Activated T-helper 1 cell treated with anti-CD3 and anti-CD28 coated beads, Interleukin-12 subunit alpha, Interleukin-12 subunit beta, Interleukin-2, Interleukin-4 antibody, amounts not matched to agents 30 ng/mL and 10 ng/mL and 1 ng/mL, durations not matched to agents 14 hours and 24 hours and 36 hours (primary cell): ENCODE results near the gene STON1. TPM values are rescaled to one million over a fixed set of nuclear protein-coding genes. Genes with fewer than 3 reads are reported as not detected.
"Not testable (repeated sequence)": the region's sequence is repeated elsewhere in the genome, so short reads cannot be mapped to it uniquely, and the experiment has no call there.

Source experiments
- DNase-seq: peaks from one replicate; pipeline ENCODE4 v3.0.0; 2021; ENCODE audit warnings: low spot score
- H3K27ac Mint-ChIP-seq: one replicate; pipeline ENCODE4 v1.8.0; 2021; ENCODE audit warnings: mild to moderate bottlenecking, mixed read lengths
- H3K27me3 Mint-ChIP-seq: one replicate; pipeline ENCODE4 v1.8.0; 2022; ENCODE audit warnings: mild to moderate bottlenecking, moderate library complexity, mixed read lengths; ENCODE audit not compliant: insufficient read depth
- H3K36me3 Mint-ChIP-seq: one replicate; pipeline ENCODE4 v1.8.0; 2021; ENCODE audit warnings: low read depth, mixed read lengths
- H3K4me1 Mint-ChIP-seq: one replicate; pipeline ENCODE4 v1.8.0; 2021; ENCODE audit warnings: low read depth, mixed read lengths
- H3K4me3 Mint-ChIP-seq: one replicate; pipeline ENCODE4 v1.8.0; 2021; ENCODE audit warnings: mild to moderate bottlenecking, moderate library complexity, mixed read lengths
- H3K9me3 Mint-ChIP-seq: one replicate; pipeline ENCODE4 v1.8.0; 2021; ENCODE audit warnings: mixed read lengths
- intact Hi-C: fragments of 100-400 bp; cut with micrococcal nuclease; formaldehyde crosslinking; loops from one replicate; pipeline ENCODE4 v1.15.1; 2024
- total RNA-seq: library from RNA; stranded (reverse); gene quantifications from 2 replicates; pipeline ENCODE4 v1.2.3, GENCODE V29; 2022

Gene STON1
- total RNA-seq, 1 donor from 2014 or later: 1.2 TPM

DNA sequence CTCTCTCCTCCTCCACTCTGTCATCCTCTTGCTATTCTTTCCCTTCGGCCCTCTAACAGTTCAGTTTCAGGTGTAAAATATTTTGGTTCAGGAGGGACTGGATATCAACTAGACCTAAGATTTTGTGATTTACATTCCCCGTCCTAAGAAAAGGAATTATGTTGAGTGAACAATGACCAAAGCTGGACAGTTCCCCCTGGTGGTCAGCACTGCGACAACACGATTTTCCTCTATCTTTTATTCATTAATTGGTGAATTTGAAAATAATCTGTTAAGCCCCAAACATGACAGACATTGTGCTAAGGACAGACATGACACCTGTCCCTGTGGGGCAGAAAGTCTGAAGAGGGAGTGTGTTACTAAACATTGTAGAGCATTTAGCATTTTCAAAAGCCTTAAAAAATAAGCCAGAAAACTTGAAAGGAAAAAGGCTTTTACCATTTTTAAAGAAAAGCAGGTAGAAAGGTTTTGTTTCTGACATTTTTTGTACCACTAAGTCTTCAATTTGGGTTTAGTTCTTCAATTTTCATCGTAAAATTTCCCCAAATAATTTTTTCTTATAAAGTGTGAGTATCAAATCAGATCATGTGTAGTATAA lies 59.3 kb downstream of the STON1 start:
- peaks cover 5% of the 10 kb centered on the region for H3K27me3 Mint-ChIP-seq
- H3K9me3 Mint-ChIP-seq: no peaks in the 10 kb centered on the region
- H3K4me1 Mint-ChIP-seq: peaks cover 15% of the 10 kb centered on the region
- intact Hi-C loops: no loop called here
- no peak overlapping the region for H3K27ac Mint-ChIP-seq
- no peak overlapping the region for H3K4me3 Mint-ChIP-seq
- H3K36me3 Mint-ChIP-seq: no peaks in the 10 kb centered on the region
- DNase-seq: no peak

DNA sequence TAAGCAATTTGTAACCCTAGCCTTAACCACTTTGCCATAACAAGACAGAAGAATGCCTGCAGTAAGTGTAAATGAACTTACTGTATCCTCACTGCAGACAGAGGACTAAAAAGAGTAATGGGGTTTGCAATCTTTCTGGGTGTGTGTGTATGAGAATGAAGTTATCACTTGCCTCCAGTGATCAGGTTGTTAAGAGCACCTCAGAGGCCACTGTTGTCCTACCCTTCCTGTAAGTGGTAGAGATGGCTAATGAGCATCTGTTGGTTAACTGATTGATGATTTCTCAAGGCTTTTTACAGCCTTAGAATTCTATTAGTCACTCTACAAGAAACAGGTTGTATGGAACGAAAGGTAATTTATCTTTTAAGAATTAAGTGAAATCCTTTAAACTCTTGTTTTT lies 60.1 kb downstream of the STON1 start:
- Mint-ChIP-seq H3K27me3 (peaks cover 5% of the 10 kb centered on the region), H3K4me3 (no peak overlapping the region), H3K36me3 (no peaks in the 10 kb centered on the region), H3K4me1 (peaks cover 15% of the 10 kb centered on the region), H3K27ac (no peak overlapping the region), H3K9me3 (no peaks in the 10 kb centered on the region)
- DNase-seq: no peak
- intact Hi-C loops: no loop called here

DNA sequence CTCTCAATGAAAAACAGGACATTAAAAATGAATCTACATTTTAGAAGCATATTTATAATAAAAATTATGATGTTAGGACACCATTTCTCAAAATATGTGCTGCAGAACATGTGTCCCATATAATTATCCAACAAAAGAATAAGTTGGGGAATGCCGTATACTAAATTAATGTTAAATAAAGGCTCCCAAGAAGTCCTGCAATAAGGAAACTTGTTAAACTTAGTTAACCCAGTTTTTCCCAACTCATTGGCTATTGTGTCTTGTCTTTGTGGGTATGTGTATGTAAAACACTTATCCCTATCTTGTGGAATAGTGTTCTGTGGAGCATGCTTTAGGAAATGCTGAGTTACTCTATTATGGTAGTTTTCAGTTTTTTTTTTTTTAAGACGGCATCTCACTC lies 62.1 kb downstream of the STON1 start:
- Mint-ChIP-seq H3K9me3 (no peaks in the 10 kb centered on the region), H3K4me3 (no peak overlapping the region), H3K27me3 (peaks cover 5% of the 10 kb centered on the region), H3K4me1 (peaks cover 7% of the 10 kb centered on the region), H3K27ac (no peak overlapping the region), H3K36me3 (no peaks in the 10 kb centered on the region)
- intact Hi-C loops: no loop called here
- DNase-seq: no peak

DNA sequence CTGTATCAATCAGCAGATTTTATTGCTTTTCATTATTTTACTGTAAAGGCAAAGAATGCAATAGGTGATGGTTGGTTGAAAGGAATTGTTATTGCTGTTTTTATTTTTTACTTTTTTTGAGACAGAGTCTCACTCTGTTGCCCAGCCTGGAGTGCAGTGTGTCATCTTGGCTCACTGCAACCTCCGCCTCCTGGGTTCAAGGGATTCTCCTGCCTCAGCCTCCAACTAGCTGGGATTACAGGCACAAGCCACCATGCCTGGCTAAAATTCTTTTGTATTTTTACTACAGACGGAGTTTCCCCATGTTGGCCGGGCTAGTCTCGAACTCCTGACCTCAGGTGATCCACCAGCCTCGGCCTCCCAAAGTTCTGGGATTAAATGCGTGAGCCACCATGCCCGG lies 66.8 kb downstream of the STON1 start:
- H3K9me3 Mint-ChIP-seq, DNase-seq, H3K27ac Mint-ChIP-seq, H3K4me3 Mint-ChIP-seq, intact Hi-C loops, H3K4me1 Mint-ChIP-seq, H3K36me3 Mint-ChIP-seq: not testable (repeated sequence)
- H3K27me3 Mint-ChIP-seq: peaks cover 10% of the 10 kb centered on the region

DNA sequence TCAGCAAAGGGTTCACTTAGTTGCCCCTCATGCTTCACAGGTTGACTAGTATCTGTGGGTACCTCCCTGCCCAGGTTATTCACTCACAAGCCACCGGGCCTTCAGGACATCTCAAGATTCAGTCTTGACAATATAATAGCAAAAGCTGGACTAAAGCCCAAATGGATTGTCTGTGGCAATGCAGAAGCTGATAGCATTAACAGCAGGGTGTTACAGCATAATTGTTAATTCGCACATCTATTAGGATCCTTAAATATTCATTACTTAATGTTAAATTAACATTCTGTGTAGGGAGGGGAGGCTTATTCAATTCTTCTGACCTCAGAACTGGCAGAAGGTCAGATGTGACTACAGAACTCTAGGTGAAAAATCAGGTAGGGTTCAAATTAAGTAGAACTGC lies 67.5 kb downstream of the STON1 start:
- Mint-ChIP-seq H3K27ac (no peak overlapping the region), H3K36me3 (no peaks in the 10 kb centered on the region), H3K4me3 (no peak overlapping the region), H3K4me1 (no peaks in the 10 kb centered on the region), H3K9me3 (no peaks in the 10 kb centered on the region), H3K27me3 (peaks cover 10% of the 10 kb centered on the region)
- no peak for DNase-seq
- intact Hi-C loops: no loop called here

- intact Hi-C loops: loop anchor here (5.0 to 10.0 kb wide), 2 partner anchors 1802 to 1894 kb away; no protein-coding TSS in a partner anchor
- H3K9me3 Mint-ChIP-seq: no peaks in the 10 kb centered on the region
- H3K4me3 Mint-ChIP-seq: no peak overlapping the region
- no peaks in the 10 kb centered on the region for H3K36me3 Mint-ChIP-seq
- no peaks in the 10 kb centered on the region for H3K4me1 Mint-ChIP-seq
- H3K27me3 Mint-ChIP-seq: peaks cover 12% of the 10 kb centered on the region
- no peak overlapping the region for H3K27ac Mint-ChIP-seq
- DNase-seq: no peak
These were observed 70.4 kb downstream of the STON1 start for GRCh38 chr2:48600204-48600813.

GRCh38 chr2:48600917-48601316 lies 71.0 kb downstream of the STON1 start:
- no peaks in the 10 kb centered on the region for H3K9me3 Mint-ChIP-seq
- no peak overlapping the region for H3K4me3 Mint-ChIP-seq
- H3K4me1 Mint-ChIP-seq: no peaks in the 10 kb centered on the region
- no peaks in the 10 kb centered on the region for H3K36me3 Mint-ChIP-seq
- no peak overlapping the region for H3K27ac Mint-ChIP-seq
- peaks cover 12% of the 10 kb centered on the region for H3K27me3 Mint-ChIP-seq
- intact Hi-C loops: loop anchor here (5.0 to 10.0 kb wide), 2 partner anchors 1801 to 1894 kb away; no protein-coding TSS in a partner anchor
- DNase-seq: no peak

- no peak for DNase-seq
- intact Hi-C loops: loop anchor here (5.0 to 10.0 kb wide), 2 partner anchors 1801 to 1893 kb away; no protein-coding TSS in a partner anchor
- peaks cover 12% of the 10 kb centered on the region for H3K27me3 Mint-ChIP-seq
These were observed 71.4 kb downstream of the STON1 start for GRCh38 chr2:48601349-48601748.

GRCh38 chr2:48605482-48606175 lies 75.7 kb downstream of the STON1 start:
- no peak for DNase-seq
- Mint-ChIP-seq H3K27ac (no peak overlapping the region), H3K4me1 (no peaks in the 10 kb centered on the region), H3K4me3 (no peak overlapping the region), H3K36me3 (no peaks in the 10 kb centered on the region), H3K9me3 (no peaks in the 10 kb centered on the region), H3K27me3 (peaks cover 3% of the 10 kb centered on the region)
- intact Hi-C loops: loop anchor here (10.0 kb wide), 1 partner anchor 1889 kb away; no protein-coding TSS in a partner anchor

More at GRCh38 chr2:48601349-48601748, 71.4 kb downstream of the STON1 start:
- H3K9me3 Mint-ChIP-seq: no peaks in the 10 kb centered on the region
- no peak overlapping the region for H3K4me3 Mint-ChIP-seq
- no peaks in the 10 kb centered on the region for H3K4me1 Mint-ChIP-seq
- no peaks in the 10 kb centered on the region for H3K36me3 Mint-ChIP-seq
- H3K27ac Mint-ChIP-seq: no peak overlapping the region

GRCh38 chr2:48607307-48608014 lies 77.5 kb downstream of the STON1 start:
- H3K27ac Mint-ChIP-seq: no peak overlapping the region
- no peak overlapping the region for H3K4me3 Mint-ChIP-seq
- H3K9me3 Mint-ChIP-seq: no peaks in the 10 kb centered on the region
- peaks cover 6% of the 10 kb centered on the region for H3K27me3 Mint-ChIP-seq
- no peaks in the 10 kb centered on the region for H3K4me1 Mint-ChIP-seq
- no peak for DNase-seq
- intact Hi-C loops: loop anchor here (10.0 kb wide), 1 partner anchor 1887 kb away; no protein-coding TSS in a partner anchor
- no peaks in the 10 kb centered on the region for H3K36me3 Mint-ChIP-seq

DNA sequence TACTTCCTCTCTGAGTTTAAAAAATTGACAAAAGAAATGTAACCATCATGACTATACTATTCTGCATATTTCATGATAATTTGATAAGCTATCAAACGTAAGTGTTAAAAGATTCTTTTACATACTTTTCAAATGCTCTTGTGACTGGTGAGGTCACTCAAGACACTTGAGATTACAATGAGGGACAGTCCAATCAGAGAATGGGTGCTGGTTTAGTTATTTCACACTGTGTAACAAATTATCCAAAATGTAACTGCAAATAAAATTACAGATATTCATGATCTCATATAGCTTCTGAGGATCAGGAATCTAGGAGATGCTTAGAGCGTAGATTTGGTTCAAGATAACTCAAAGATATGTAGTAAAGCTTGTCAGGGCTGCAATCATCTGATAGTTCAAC lies 83.3 kb downstream of the STON1 start:
- H3K27ac Mint-ChIP-seq: no peak overlapping the region
- no peak for DNase-seq
- intact Hi-C loops: no loop called here
- H3K27me3 Mint-ChIP-seq: peaks cover 6% of the 10 kb centered on the region
- H3K36me3 Mint-ChIP-seq: no peaks in the 10 kb centered on the region
- H3K9me3 Mint-ChIP-seq: no peaks in the 10 kb centered on the region
- no peaks in the 10 kb centered on the region for H3K4me1 Mint-ChIP-seq
- no peak overlapping the region for H3K4me3 Mint-ChIP-seq

GRCh38 chr2:48614581-48614980 lies 84.6 kb downstream of the STON1 start:
- H3K4me3 Mint-ChIP-seq, H3K4me1 Mint-ChIP-seq, H3K9me3 Mint-ChIP-seq, intact Hi-C loops, H3K36me3 Mint-ChIP-seq, DNase-seq, H3K27me3 Mint-ChIP-seq, H3K27ac Mint-ChIP-seq: not testable (repeated sequence)

- DNase-seq: no peak
- no peaks in the 10 kb centered on the region for H3K36me3 Mint-ChIP-seq
- no peaks in the 10 kb centered on the region for H3K4me1 Mint-ChIP-seq
- intact Hi-C loops: no loop called here
- no peak within 1 kb of the TSS for H3K4me3 Mint-ChIP-seq
- peaks cover 2% of the 10 kb centered on the region for H3K27me3 Mint-ChIP-seq
- no peak within 1 kb of the TSS for H3K27ac Mint-ChIP-seq
- H3K9me3 Mint-ChIP-seq: no peaks in the 10 kb centered on the region
These were observed 87.7 kb downstream of the STON1 start, which contains the start of gene GTF2A1L for GRCh38 chr2:48617618-48618017. GTF2A1L (plus strand) TSS chr2:48617856; CDS start chr2:48617875, 19 bp downstream.
